HG03159 (cell line): Measurements from ENCODE around the gene ZIC4.
A peak's percentile ranks its signal among the peaks of the same experiment; 100 is the strongest.

Source experiments
- ATAC-seq: cut with Tn5 transposase; IDR thresholded peaks from one replicate; pipeline ENCODE4 v1.9.1; 2021; ENCODE audit warnings: mild to moderate bottlenecking, moderate library complexity; ENCODE audit not compliant: unreplicated experiment

ZIC4 gene

GRCh38 chr3:147373301-147373700, 33.0 kb downstream of the ZIC4 start:
- no peak for ATAC-seq

GRCh38 chr3:147372525-147373027, 33.8 kb downstream of the ZIC4 start:
- ATAC-seq: no peak

- ATAC-seq: no peak
Measured at GRCh38 chr3:147371771-147372340, 34.5 kb downstream of the ZIC4 start.

- no peak for ATAC-seq
Measured at GRCh38 chr3:147371140-147371539, 35.2 kb downstream of the ZIC4 start.

GRCh38 chr3:147370349-147370748, 36.0 kb downstream of the ZIC4 start:
- ATAC-seq: no peak

- no peak for ATAC-seq
Measured at GRCh38 chr3:147369661-147370123, 36.7 kb downstream of the ZIC4 start.

- ATAC-seq: no peak
Measured at GRCh38 chr3:147369231-147369630, 37.1 kb downstream of the ZIC4 start.

- ATAC-seq: no peak
Measured at GRCh38 chr3:147368561-147369221, 37.7 kb downstream of the ZIC4 start.

- ATAC-seq: no peak
Measured at GRCh38 chr3:147368151-147368550, 38.2 kb downstream of the ZIC4 start.

GRCh38 chr3:147367676-147368075, 38.7 kb downstream of the ZIC4 start:
- no peak for ATAC-seq

GRCh38 chr3:147365196-147366115, 40.9 kb downstream of the ZIC4 start:
- ATAC-seq: no peak

- ATAC-seq: no peak
Measured at GRCh38 chr3:147364771-147365170, 41.6 kb downstream of the ZIC4 start.

GRCh38 chr3:147361454-147362420, 44.6 kb downstream of the ZIC4 start:
- peak; percentile 53 for ATAC-seq

- ATAC-seq: no peak
Measured at GRCh38 chr3:147360646-147361453, 45.5 kb downstream of the ZIC4 start.

- no peak for ATAC-seq
Measured at GRCh38 chr3:147360051-147360439, 46.3 kb downstream of the ZIC4 start.

- ATAC-seq: no peak
Measured at GRCh38 chr3:147359177-147360050, 46.9 kb downstream of the ZIC4 start.

- ATAC-seq: no peak
Measured at GRCh38 chr3:147358144-147358992, 48.0 kb downstream of the ZIC4 start.
